ENCODE data around the gene PEBP1.

DNA sequence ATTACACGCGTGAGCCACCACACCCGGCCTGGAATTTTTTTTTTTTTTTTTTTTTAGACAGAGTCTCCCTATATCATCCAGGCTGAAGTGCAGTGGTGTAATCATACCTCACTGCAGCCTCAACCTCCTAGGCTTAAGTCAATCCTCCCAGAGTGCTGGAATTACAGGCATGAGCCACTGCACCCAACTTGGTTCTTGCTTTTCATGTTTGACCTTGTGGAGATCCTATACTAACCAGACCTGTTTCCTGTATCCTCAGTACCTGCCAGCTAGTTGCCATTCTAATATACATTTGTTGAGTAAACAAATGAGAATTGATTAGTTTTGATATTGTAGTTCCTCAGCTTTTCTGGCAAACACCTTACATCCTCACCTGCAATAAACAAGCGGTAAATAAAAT, 28.9 kb upstream of the PEBP1 start:
- TF ChIP-seq MXI1 (IDR thresholded peaks at IDR 0.05; ENCODE audit: low read depth, low read length), result no peak
- no peak for TF ChIP-seq TAF1 (IDR thresholded peaks at IDR 0.05; ENCODE audit: borderline replicate concordance, low read depth, low read length)

Data from GM12878 (cell line).